Measurements from ENCODE around the gene MAGI2.

Gene MAGI2

DNA sequence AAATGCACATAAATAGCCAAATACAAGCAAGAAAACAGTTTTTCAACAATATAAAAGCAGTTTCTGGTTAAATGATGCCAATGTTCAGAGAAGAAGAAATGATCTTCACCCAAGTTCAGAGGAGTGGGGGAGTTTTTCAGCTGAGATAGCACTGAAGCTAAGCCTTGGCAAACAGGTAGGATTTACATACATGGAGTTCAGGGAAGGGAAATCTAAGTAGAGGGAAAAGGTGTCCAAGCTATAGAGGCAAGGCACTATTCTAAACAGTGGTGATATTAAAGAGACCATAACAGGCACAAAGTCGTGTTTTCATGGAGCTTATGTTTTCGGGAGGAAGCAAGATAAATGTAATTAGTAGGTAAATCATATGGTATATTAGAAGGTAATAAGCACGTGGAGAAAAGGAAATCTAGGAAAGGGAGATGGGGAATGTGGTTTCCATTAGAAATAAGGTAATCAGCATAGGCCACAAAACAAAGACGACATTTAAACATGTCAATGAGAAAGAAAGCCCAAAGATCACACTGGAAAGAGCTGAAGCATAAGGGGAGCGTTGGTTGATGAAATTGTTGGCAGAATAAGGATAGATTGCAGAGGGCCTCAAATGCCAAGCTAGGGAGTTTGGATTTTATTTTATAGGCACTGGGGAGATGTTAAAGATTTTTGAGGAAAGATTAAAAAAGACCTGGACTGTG lies 704.3 kb downstream of the MAGI2 start:
- peak in 1 of 58 donors; percentile 17 for DNase-seq

DNA sequence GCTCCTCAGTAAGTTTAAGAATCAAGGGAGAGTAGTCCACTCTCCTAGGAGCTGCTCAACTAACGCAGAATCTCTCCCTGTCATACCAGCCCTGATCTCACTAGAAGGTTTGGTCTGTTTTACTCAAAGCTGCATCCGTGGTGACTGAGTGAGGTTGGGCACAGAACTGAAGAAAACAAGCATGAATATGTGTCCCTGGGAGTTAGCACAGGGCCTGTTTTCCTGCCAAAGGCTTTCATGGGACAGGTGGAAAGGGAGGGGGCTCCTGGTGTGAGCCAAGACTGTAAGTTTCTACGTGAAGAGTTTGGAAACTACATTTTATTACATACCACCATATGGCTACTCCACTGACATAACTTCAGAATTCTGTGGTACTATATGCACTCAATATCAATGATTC lies 705.9 kb downstream of the MAGI2 start:
- DNase-seq = no peak

DNA sequence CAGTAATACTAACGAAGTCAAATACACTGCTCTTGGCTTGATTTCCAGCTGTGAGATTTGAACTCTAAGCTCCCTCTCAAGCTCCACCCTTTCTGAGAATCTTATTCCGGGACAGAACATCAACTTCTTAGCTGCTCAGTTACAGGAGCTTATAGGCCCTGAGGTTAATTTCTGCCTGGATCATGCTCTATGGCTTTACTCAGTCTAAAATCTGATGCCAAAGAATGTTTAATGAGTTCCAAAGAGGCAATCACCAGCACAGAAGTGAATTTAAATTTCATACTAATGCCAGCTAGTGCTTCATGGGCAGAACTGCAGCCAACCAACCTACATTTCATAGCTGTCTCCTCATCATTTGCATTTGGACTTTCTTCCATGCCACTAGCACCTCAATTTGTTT lies 707.2 kb downstream of the MAGI2 start:
- no peak for DNase-seq

DNA sequence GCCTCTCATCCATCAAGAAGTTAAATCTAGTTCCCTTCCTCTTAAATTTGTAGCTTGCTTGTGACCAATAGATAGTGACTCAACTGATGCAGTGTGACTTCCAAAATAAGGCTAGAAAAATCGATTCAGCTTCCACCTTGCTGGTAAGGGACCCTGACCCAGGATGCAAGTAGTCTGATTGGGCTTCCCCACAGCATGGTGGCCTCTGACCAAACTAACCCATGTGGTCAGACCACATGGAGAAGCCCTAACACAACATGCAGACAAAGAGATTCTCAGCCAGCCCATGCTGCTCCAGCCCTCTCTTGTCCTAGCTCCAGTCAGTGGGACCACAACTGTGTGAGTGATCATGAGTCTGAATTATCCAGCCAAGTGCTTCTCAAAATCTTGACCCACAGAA lies 710.8 kb downstream of the MAGI2 start:
- no peak for DNase-seq

DNA sequence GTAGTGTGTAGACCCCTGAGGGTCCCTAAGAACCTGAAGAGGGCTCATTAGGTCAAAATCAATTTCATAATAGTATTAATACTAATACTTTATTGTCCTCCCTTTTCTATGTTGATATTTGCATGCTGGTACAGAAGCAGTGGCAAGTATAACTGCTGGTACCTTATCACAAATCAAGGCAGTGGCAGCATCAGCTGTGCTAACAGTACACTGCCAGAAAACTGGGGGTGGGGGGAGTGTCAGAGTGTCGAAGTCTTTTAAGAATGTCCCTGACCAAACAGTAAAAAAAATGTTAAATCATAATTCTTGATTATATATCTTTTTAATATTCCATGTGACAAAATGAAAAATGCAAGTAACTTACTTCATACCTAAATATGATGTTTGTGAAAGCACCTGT lies 716.9 kb downstream of the MAGI2 start:
- DNase-seq = no peak

DNA sequence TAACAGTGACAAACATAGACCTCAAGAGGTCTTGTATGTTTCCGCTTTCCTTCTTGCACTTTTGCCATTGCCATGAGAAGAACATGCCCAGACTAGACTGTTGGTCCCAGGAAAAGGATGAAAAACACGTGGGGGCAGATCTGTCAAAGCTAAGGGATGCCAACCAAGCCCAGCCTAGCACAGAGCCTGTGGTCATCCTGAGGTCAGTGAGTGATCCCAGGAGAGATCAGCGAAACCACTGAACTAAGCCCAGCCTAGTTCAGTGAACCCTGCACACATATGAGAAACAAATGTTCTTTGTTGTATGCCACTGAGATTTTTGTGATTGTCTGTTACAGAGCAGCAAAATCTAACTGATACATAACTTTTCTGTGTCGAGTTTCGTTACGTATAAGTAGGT lies 718.8 kb downstream of the MAGI2 start:
- no peak for DNase-seq

DNA sequence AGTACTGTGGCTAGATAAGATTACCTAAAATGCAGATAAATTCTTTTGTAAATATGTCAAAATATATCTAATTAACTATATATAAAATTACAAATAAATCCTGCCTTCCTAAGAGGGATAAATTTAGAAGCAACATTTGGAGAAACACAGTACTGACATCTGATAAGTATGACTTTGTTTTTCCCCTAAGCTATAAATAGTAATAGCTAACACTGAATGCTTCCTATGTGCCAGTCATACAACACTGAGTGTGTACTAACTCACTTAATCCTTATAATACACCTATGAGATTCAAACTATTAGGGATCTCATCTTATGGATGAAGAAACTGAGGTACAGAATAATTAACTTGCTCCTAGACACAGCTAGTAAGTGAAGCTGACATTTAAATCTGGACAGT lies 733.4 kb downstream of the MAGI2 start:
- DNase-seq = no peak

DNA sequence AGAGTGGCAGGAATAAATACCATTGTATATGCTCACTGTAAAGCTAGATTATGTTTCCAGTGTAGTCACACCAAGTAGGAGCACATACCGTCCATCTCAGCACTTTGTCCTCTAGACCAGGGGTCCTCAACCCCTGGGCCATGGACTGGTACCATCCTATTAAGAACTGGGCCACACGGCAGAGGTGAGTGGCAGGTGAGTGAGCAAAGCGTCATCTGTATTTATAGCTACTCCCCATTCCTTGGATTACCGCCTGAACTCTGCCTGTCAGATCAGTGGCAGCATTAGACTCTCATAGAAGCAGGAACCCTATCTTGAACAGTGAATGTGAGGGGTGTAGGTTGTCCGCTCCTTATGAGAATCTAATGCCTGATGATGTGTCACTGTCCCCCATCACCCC lies 735.3 kb downstream of the MAGI2 start:
- DNase-seq = no peak

DNA sequence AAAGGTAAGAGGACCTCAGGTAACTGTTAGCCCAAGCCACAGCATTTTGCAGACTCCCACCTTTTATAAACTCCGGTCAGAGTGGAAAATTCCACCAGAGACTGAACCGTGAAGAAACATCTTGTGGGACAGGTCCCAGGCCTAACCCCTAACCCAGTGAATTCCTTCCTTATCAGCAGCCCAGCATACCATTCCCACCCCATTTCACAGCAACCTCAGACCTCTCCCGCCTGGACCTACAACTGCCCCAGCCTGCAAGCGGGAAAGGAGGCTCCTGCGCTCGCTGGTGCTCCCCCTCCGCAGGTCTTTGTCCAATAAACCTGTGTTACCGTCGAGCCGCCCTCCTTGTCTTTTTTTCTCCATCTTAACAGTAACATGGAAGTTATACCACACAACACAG lies 736.6 kb downstream of the MAGI2 start:
- no peak for DNase-seq

DNA sequence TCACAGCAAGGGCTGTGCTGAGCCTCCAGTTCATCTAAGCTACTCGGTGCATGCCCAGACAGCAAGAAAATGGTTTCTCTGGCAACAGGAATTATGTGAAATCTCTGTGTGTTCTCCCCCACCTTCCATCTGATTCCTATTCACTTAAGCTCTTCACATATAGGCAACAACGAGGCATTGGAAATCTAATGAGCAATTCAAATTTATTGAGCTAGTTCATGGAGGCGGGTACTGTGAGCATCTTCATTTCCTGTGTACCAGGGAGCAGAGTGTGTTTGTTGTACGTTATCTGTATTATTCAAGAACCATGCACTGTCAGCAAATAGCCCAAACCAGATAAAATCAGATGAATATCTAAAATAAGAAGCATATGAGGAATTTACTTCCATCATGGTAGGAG lies 739.1 kb downstream of the MAGI2 start:
- DNase-seq = peak in 2 of 58 donors; percentile 3 to 55

DNA sequence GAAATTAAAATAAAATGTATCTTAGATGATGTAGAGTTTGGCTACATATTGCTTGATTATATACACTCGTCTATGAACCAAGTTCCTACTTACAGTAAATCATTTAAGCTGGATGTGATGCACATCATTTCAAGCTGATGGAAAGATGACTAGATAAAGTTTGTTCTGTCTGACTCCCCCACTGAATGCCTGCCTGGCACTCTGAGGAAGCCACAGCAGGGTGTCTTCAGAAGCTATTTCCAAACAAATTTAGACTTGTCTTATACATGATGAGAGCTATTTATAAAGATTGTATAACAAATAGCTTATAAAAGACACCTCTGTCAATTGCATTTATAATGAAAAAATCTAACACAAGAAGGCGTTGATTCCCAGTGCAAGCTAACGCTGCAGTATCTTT lies 741.4 kb downstream of the MAGI2 start:
- peak in 3 of 58 donors; percentile 4 to 10 (median 4) for DNase-seq

DNA sequence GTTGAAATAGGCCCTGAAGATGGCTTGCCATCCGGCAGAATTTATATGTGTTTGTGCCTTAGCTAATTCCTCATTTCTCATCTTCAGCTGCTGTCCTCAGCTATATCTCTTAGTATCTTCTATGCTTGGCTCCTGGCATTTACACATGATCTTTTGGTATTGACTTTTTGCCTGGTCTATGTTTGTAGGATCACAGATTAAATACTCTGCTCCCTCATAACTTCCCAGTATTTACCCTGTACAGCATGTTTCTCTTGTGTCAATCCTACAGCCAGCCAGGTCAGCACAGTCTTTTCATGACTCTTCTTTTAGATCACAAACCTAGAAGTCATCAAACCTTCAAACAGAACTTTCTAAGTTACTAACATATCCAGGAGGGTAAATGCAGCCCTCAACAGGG lies 743.8 kb downstream of the MAGI2 start:
- DNase-seq = no peak

DNA sequence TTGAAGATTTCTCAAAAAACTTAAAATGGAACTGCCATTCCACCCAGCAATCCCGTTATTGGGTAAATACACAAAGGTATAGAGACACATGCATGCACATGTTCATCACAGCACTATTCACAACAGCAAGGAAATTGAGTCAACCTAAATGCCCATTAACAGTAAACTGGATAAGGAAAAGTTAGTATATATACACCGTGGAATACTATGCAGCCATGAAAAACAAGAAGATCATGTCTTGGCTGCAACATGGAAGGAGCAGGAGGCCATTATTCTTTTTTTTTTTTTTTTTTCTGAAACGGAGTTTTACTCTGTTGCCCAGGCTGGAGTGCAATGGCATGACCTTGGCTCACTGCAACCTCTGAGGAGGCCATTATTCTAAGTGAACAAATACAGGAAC lies 749.0 kb downstream of the MAGI2 start:
- no peak for DNase-seq

DNA sequence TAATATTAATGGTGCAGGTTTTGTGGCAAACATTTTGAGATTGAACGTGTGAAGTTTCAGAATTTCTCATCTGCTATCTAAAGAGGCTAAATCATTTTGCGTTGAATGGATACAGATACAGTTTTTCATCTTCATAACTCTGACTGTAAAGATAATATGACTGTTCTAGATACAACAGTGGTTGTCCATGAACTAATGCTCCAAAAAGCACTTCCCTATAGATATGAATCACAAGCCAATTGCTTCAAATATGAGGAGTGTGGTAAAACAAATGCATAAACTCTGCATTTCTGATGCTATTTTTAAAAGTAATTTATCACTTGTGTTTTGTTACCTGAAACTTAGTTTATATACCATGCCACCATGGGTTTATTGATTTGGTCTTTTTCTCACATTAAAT lies 750.1 kb downstream of the MAGI2 start:
- no peak for DNase-seq

DNA sequence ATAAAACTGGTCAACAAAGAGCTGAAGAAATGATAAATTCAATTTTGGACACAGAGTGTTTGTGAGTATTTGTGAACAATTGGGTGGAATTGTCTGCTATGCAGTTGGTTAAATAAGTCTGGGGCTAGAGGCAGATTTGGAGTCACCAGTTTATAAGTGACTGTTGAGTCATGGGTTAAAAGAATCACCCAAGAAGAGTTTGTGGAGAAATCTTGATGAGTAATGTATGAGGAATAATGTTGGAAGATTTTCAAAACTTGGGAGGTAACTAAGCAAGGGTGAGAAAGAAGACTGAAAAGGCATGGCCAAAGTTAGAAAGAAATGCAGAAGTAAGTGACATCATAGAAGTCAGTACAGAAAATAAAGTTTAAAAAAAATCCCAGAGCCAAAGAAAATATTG lies 750.7 kb downstream of the MAGI2 start:
- DNase-seq = no peak

DNA sequence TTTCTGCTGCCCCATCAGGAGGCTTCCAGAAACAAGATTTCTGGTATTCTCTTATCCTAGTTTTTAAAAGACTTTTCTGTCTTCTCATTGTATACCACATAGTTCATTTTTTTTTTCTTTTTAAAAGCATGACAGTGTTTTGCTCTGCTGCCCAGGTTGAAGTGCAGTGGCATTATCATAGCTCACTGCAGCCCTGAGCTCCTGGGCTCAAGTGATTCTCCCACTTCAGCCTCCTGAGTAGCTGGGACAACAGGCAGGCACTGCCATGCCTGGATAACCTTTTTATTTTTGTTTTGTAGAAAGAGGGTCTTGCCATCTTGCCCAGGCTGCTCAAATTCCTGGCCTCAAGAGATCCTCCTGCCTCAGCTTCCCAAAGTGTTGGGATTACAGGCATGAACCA lies 757.6 kb downstream of the MAGI2 start:
- DNase-seq = no peak

DNA sequence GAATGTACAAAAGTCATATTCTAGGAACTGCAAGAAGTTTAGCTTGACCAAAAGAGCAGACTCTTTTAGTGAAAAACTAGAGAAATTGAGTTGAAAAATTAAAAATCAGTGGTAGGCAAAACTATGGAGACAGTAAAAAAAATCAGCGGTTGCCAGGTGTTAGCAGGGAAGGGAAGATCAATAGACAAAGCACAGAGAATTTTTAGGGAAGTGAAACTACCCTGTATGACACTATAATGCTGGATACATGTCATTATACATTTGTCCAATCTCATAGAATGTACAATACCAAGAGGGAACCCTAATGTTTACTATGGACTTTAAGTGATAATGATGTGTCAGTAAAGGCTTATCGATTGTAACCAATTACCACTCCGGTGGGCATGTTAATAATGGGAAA lies 761.9 kb downstream of the MAGI2 start:
- no peak for DNase-seq

DNA sequence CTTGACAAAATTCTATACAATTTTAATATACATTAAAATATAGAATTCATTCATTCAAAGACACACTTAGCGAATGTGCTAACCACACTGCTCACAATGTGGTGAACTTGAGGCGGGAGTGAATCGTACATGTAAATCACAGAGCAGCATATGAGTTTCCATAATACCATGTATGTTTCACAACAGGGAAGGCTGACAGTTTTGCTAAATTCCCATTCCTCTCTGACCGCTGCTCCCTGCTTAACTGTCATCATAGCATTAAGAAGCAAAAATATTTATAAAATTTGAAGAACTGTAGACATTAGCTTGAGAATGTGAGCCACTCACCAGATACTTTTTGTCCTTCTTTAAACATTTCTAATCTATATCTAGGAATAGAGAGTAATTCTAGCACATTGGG lies 763.3 kb downstream of the MAGI2 start:
- DNase-seq = no peak

DNA sequence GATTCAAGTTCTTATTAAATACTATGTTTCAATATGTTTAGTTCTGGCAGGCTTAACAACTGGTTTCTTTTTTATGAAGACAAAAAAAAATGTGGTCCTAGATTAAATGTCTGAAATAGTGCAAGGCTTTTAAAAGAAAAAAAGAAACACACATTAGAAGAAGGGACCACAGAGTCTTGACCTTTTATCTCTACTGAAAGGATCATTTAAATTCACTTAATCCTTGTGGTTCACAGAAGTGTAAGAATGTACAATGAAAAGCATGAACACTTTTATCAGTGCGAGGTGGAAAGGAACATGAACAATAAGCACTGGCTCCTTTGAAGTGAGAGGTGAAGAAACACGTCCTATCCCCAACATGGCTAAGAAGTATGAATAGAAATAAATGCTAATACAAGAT lies 765.1 kb downstream of the MAGI2 start:
- no peak for DNase-seq

DNA sequence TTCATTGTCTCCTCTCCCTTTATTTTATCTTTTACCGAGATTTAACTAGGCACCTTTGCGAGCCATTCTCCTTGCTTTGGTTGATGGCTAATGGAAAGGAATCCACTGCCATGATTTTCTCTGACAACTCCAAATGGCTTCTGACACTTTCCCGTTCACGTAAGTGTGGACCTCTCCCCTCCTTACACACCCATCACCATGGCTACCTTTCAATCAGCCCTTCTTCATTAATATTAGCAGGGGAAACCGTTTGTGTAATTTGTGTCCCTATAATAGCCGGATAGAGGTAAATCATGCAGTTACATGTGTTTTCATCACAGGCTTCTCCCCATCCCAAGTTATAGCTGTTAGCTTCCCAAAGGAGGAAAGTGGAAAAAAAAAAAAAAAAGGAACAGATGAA lies 767.3 kb downstream of the MAGI2 start:
- no peak for DNase-seq

DNA sequence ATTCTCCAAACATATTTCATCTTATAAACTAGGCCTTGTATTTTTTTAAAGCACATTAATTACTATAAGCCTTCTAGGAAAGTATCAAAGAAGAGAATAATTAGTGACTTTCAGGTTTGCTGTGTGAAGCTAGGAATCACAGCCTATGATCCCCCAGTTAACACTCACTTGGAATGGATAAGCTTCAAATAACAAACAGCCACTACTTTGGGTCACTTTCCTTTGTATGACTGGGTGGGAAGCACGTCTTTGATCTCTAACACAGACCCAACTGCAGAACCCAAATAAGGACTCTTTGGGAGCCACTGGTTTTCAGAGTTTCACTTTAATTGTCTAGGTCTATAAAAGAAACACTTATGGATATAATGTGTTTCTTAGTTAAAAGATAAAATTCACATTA lies 769.3 kb downstream of the MAGI2 start:
- no peak for DNase-seq

DNA sequence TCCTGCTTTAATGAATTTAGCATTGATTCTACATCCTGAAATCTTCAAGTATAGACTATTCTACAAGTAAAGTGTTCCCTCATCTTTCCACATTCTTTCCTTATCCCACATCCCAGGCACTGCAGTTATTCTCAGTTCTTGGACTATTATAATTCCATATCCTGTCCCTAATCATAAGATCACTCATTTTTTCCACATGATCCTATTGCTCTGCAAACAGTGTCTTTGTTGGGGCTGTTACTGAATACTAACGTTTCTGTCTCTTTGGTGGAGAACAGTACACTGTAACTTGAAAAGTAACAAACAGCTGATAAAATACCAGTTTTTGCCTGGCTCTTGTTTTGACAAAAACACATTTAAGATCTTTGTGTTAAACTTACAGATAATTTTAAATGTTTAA lies 769.9 kb downstream of the MAGI2 start:
- DNase-seq = no peak

DNA sequence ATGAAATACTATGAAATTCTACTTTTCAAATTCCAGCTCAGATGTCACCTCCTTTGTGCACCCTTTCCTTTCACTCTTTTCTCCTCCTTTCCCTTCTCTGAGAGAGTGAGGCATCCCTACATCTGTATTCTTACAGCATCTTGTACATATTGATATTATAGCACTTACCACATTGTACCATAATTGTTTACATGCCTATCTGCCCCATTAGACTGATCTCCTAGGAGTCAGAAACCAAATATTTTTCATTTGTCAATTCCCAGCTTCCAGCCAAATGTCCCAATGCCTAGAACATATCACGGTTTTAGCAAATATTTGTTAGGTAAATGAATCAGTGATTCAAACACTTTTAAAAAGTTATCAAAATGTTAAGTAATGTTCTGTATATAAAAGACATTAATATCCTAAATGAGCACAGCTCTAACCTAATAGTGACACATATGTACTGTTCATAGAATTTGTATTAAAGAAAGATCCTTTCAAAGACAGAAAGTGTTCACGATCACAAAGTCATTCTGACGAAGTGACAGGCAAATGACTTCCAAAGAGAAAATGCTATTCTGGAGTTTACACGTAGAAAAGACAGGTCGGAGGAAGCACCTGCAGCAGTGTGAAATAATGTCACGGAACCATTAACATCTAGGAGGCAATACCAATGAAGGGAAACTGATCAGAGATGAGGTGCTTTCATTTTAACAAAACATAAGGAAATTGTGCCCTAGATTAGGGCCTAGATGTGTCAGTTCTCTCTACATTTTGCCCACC lies 774.2 kb downstream of the MAGI2 start:
- no peak for DNase-seq

Measured in anterior cingulate cortex (tissue), 58 donors.